K562 (cell line): ENCODE data around the gene SEPTIN8. TPM values are rescaled to one million over a fixed set of nuclear protein-coding genes. Genes with fewer than 3 reads are reported as not detected.
A peak's percentile ranks its signal among the peaks of the same experiment; 100 is the strongest.

Source experiments
- CAMTA2 ChIP-seq: fragments of 250-450 bp; sonication (Bioruptor Pico); conservative IDR thresholded peaks from 2 replicates; pipeline ENCODE4 v1.5.1; 2022
- CHCHD3 ChIP-seq: fragments of 250-450 bp; sonication (Bioruptor Pico); IDR thresholded peaks from 2 replicates; pipeline ENCODE4 v2.1.2; 2022; ENCODE audit warnings: mild to moderate bottlenecking
- ELF1 ChIP-seq: fragments of 200-800 bp; sonication (Bioruptor generic); IDR thresholded peaks from 2 replicates; pipeline ENCODE4 v1.6.1; 2016; ENCODE audit warnings: missing genetic modification characterization, missing compliant biosample characterization
- FOXK2 ChIP-seq, 2 experiments: fragments of 450-650 bp; IDR thresholded peaks in 1 of 2; conservative IDR thresholded peaks in 1 of 2; 2 replicates each; pipeline ENCODE4 v1.6.1; 2016; ENCODE audit warnings: low read depth in 2 of 2, mild to moderate bottlenecking in 1 of 2
- GABPB1 ChIP-seq: sonication (generic); formaldehyde crosslinking; IDR thresholded peaks from 2 replicates; pipeline ENCODE4 v1.8.0; 2022; ENCODE audit warnings: mild to moderate bottlenecking, missing genetic modification reagents
- HOMEZ ChIP-seq: fragments of 250-450 bp; sonication (Bioruptor Pico); IDR thresholded peaks from 2 replicates; pipeline ENCODE4 v1.4.0; 2020; ENCODE audit warnings: mild to moderate bottlenecking, moderate library complexity
- SAP30 ChIP-seq: fragments of 200-600 bp; sonication (generic); IDR thresholded peaks from 2 replicates; pipeline ENCODE4 v1.6.1; 2012; ENCODE audit warnings: borderline replicate concordance, low read depth, mild to moderate bottlenecking, moderate library complexity, low read length, control low read depth, inconsistent platforms; ENCODE audit not compliant: insufficient read depth, poor library complexity, severe bottlenecking
- SFPQ ChIP-seq: fragments of 200-400 bp; formaldehyde crosslinking; IDR thresholded peaks from 2 replicates; pipeline ENCODE4 v1.6.1; 2017; ENCODE audit warnings: mild to moderate bottlenecking, low read depth, low read length, moderate library complexity
- SOX6 ChIP-seq: fragments of 450-650 bp; IDR thresholded peaks from 2 replicates; pipeline ENCODE4 v1.6.1; 2014; ENCODE audit warnings: mild to moderate bottlenecking
- SREBF2 ChIP-seq: sonication (generic); formaldehyde crosslinking; IDR thresholded peaks from 2 replicates; pipeline ENCODE4 v1.4.0; 2020; ENCODE audit warnings: mild to moderate bottlenecking, missing genetic modification reagents
- TBP ChIP-seq: optimal IDR thresholded peaks from 2 replicates; pipeline ENCODE3; 2011; ENCODE audit warnings: low read depth, low read length, improper control_type of control experiment
- TCFL5 ChIP-seq: fragments of 250-450 bp; sonication (Bioruptor Pico); conservative IDR thresholded peaks from 2 replicates; pipeline ENCODE4 v1.6.1; 2021; ENCODE audit warnings: mild to moderate bottlenecking, moderate library complexity, matching md5 sums
- XRCC5 ChIP-seq: fragments of 200-400 bp; formaldehyde crosslinking; IDR thresholded peaks from 2 replicates; pipeline ENCODE4 v1.6.1; 2017; ENCODE audit warnings: low read depth, mild to moderate bottlenecking, low read length
- ZNF274 ChIP-seq: IDR thresholded peaks from 2 replicates; pipeline ENCODE4 v1.6.1; 2011; ENCODE audit warnings: low read depth, mild to moderate bottlenecking, low read length, moderate library complexity, borderline replicate concordance
- ZNF511 ChIP-seq: sonication (generic); formaldehyde crosslinking; IDR thresholded peaks from 2 replicates; pipeline ENCODE4 v1.8.0; 2022; ENCODE audit warnings: mild to moderate bottlenecking, missing genetic modification reagents
- ZNF79 ChIP-seq: fragments of 250-450 bp; sonication (Bioruptor Pico); IDR thresholded peaks from 2 replicates; pipeline ENCODE4 v1.4.0; 2020; ENCODE audit warnings: low read depth, mild to moderate bottlenecking, moderate library complexity
- polyA plus RNA-seq, 8 experiments: library from polyadenylated mRNA; depleted of rRNA in 4 of 8; stranded (reverse) in 5 of 8; unstranded in 3 of 8; fragments of >200 nt; fragmentation: Nextera tagmentation in 2 of 8; fragmentation: Illumina TruSeq in 1 of 8; extraction: Ambion mirVana in 2 of 8; extraction: Trizol in 1 of 8; gene quantifications; 2 replicates each; pipeline versions ENCODE4 v1.2.1 to v1.2.3, GENCODE V29; 2011 to 2014; ENCODE audit warnings: inconsistent platforms in 1 of 8, missing spikeins in 1 of 8
- total RNA-seq, 7 experiments: library from RNA; depleted of rRNA in 6 of 7; stranded (reverse); fragments of >200 nt in 6 of 7; fragmentation: Illumina TruSeq in 2 of 7; extraction: Trizol in 2 of 7; gene quantifications; 2 replicates each; pipeline versions ENCODE4 v1.2.1 to v1.2.3, GENCODE V29; 2011 to 2021; ENCODE audit warnings: low replicate concordance in 1 of 7
- TF ChIP-seq, protein P1 (sequence below): conservative IDR thresholded peaks from 2 replicates; pipeline ENCODE4 v1.6.1; 2011; ENCODE audit warnings: low read depth, mild to moderate bottlenecking, low read length; ENCODE audit not compliant: control insufficient read depth
- TF ChIP-seq, protein P2 (sequence below): fragments of 450-650 bp; IDR thresholded peaks from one replicate; pipeline ENCODE4 v1.6.1; 2018; ENCODE audit warnings: mild to moderate bottlenecking, moderate library complexity; ENCODE audit not compliant: partially characterized antibody

SEPTIN8 gene
- total and polyA plus RNA-seq, 9 of the 15 experiments (the other 6 are each of a cell fraction or from before 2014, with no cell fraction given) = 19.3 to 142 (median 101) TPM

GRCh38 chr5:132736853-132737833 lies 39.9 kb downstream of the SEPTIN8 start, which contains the start of gene KIF3A (continued):
- TF ChIP-seq HOMEZ (CRISPR knock-in tag) (no peak), TBP (peak; percentile 26), ZNF79 (no peak), ELF1 (no peak), FOXK2 (conservative IDR thresholded peaks at IDR 0.05 in 1 of 2, IDR thresholded peaks at IDR 0.05 in 1 of 2; ENCODE audit: low read depth in 2 of 2) (no peak), ZNF274 (no peak), XRCC5 (no peak), GABPB1 (CRISPR knock-in tag) (no peak; the same call in 1 of the 2 replicates), CHCHD3 (CRISPR knock-in tag) (no peak), SAP30 (peak; percentile 74), SFPQ (no peak), TCFL5 (CRISPR knock-in tag) (no peak), SREBF2 (CRISPR knock-in tag) (no peak), ZNF511 (CRISPR knock-in tag) (peak; percentile 76), SOX6 (no peak), CAMTA2 (CRISPR knock-in tag) (no peak)
- TF ChIP-seq, protein P1, sequence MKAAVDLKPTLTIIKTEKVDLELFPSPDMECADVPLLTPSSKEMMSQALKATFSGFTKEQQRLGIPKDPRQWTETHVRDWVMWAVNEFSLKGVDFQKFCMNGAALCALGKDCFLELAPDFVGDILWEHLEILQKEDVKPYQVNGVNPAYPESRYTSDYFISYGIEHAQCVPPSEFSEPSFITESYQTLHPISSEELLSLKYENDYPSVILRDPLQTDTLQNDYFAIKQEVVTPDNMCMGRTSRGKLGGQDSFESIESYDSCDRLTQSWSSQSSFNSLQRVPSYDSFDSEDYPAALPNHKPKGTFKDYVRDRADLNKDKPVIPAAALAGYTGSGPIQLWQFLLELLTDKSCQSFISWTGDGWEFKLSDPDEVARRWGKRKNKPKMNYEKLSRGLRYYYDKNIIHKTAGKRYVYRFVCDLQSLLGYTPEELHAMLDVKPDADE = 0 out of 2 replicates have a peak, but pooled peaks have one; percentile 43
- TF ChIP-seq, protein P2, sequence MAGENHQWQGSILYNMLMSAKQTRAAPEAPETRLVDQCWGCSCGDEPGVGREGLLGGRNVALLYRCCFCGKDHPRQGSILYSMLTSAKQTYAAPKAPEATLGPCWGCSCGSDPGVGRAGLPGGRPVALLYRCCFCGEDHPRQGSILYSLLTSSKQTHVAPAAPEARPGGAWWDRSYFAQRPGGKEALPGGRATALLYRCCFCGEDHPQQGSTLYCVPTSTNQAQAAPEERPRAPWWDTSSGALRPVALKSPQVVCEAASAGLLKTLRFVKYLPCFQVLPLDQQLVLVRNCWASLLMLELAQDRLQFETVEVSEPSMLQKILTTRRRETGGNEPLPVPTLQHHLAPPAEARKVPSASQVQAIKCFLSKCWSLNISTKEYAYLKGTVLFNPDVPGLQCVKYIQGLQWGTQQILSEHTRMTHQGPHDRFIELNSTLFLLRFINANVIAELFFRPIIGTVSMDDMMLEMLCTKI = no peak
